Mesendoderm (in vitro differentiated cells): ENCODE results near the gene EPHA8.
A peak's percentile ranks its signal among the peaks of the same experiment; 100 is the strongest.

Experiments
- DNase-seq: peaks from one replicate; pipeline ENCODE4 v3.0.0; 2013
- H2AK5ac ChIP-seq: 2 replicates; pipeline ENCODE4 v1.6.1; 2013; ENCODE audit warnings: low read length, inconsistent platforms
- H2BK120ac ChIP-seq: 2 replicates; pipeline ENCODE4 v1.6.1; 2013; ENCODE audit warnings: low read depth, mild to moderate bottlenecking, low read length, moderate library complexity, mixed read lengths
- H2BK15ac ChIP-seq: replicated peaks from 2 replicates; pipeline ENCODE4 v1.6.1; 2013; ENCODE audit warnings: low read depth, mild to moderate bottlenecking, moderate library complexity
- H2BK5ac ChIP-seq: 2 replicates; pipeline ENCODE4 v1.6.1; 2013; ENCODE audit warnings: low read length, inconsistent platforms
- H3K18ac ChIP-seq: 2 replicates; pipeline ENCODE4 v1.6.1; 2013; ENCODE audit warnings: mild to moderate bottlenecking, low read length, mixed read lengths
- H3K23ac ChIP-seq: one replicate; pipeline ENCODE4 v1.6.1; 2013; ENCODE audit warnings: low read length
- H3K27ac ChIP-seq: 2 replicates; pipeline ENCODE4 v1.5.1; 2013; ENCODE audit warnings: low read depth, mild to moderate bottlenecking, inconsistent platforms, low read length, moderate library complexity
- H3K27me3 ChIP-seq: 2 replicates; pipeline ENCODE4 v1.6.1; 2013; ENCODE audit warnings: low read length, control low read depth, mild to moderate bottlenecking, inconsistent platforms; ENCODE audit not compliant: insufficient read depth, poor library complexity
- H3K36me3 ChIP-seq: 2 replicates; pipeline ENCODE4 v1.6.1; 2013; ENCODE audit warnings: low read length, inconsistent platforms; ENCODE audit not compliant: control insufficient read depth, insufficient read depth
- H3K4ac ChIP-seq: one replicate; pipeline ENCODE4 v1.6.1; 2013; ENCODE audit warnings: low read depth, mild to moderate bottlenecking, low read length, moderate library complexity
- H3K4me1 ChIP-seq: 2 replicates; pipeline ENCODE4 v1.6.1; 2013; ENCODE audit warnings: low read depth, low read length, inconsistent platforms; ENCODE audit not compliant: control insufficient read depth
- H3K4me2 ChIP-seq: 2 replicates; pipeline ENCODE4 v1.6.1; 2013; ENCODE audit warnings: low read length
- H3K4me3 ChIP-seq: 2 replicates; pipeline ENCODE4 v1.5.1; 2013; ENCODE audit warnings: mild to moderate bottlenecking, low read length
- H3K56ac ChIP-seq: one replicate; pipeline ENCODE4 v1.6.1; 2013; ENCODE audit warnings: low read length
- H3K79me1 ChIP-seq: 2 replicates; pipeline ENCODE4 v1.6.1; 2013; ENCODE audit warnings: low read length, inconsistent platforms
- H3K79me2 ChIP-seq: 2 replicates; pipeline ENCODE4 v1.6.1; 2013; ENCODE audit warnings: mild to moderate bottlenecking, low read length; ENCODE audit not compliant: control insufficient read depth, insufficient read depth
- H3K9ac ChIP-seq: 2 replicates; pipeline ENCODE4 v1.6.1; 2013; ENCODE audit warnings: low read length, inconsistent platforms
- H4K5ac ChIP-seq: one replicate; pipeline ENCODE4 v1.6.1; 2013; ENCODE audit warnings: low read length
- H4K8ac ChIP-seq: one replicate; pipeline ENCODE4 v1.6.1; 2013; ENCODE audit warnings: low read depth, mild to moderate bottlenecking, control low read depth, low read length, moderate library complexity
- WGBS: extraction: QIAGEN DNeasy Blood & Tissue Kit; methylation state at CpG from one replicate; pipeline ENCODE4 v1.1.7; 2013; ENCODE audit warnings: low lambda C conversion rate, missing lambda C conversion rate; ENCODE audit not compliant: insufficient coverage; ENCODE audit errors: extremely low coverage; 5-methylcytosine and 5-hydroxymethylcytosine counted together

The EPHA8 gene

GRCh38 chr1:22545141-22545540, 18.1 kb upstream of the EPHA8 start:
- Histone ChIP-seq H3K27me3 (no peaks in the 10 kb centered on the region), H2BK120ac (no peak overlapping the region), H4K5ac (no peak overlapping the region), H3K27ac (no peak overlapping the region), H3K4me2 (no peak overlapping the region), H3K4ac (no peak overlapping the region), H2AK5ac (no peak overlapping the region), H2BK15ac (no peak overlapping the region), H3K4me1 (no peaks in the 10 kb centered on the region), H3K9ac (no peak overlapping the region), H3K36me3 (no peaks in the 10 kb centered on the region), H3K23ac (no peak overlapping the region), H3K18ac (no peak overlapping the region), H2BK5ac (no peak overlapping the region), H3K4me3 (no peak overlapping the region), H3K79me2 (no peaks in the 10 kb centered on the region), H3K79me1 (no peaks in the 10 kb centered on the region), H3K56ac (no peak overlapping the region), H4K8ac (no peak overlapping the region)
- DNase-seq = no peak
- WGBS = no CpG with 5 or more reads among the region's 13 CpGs

DNA sequence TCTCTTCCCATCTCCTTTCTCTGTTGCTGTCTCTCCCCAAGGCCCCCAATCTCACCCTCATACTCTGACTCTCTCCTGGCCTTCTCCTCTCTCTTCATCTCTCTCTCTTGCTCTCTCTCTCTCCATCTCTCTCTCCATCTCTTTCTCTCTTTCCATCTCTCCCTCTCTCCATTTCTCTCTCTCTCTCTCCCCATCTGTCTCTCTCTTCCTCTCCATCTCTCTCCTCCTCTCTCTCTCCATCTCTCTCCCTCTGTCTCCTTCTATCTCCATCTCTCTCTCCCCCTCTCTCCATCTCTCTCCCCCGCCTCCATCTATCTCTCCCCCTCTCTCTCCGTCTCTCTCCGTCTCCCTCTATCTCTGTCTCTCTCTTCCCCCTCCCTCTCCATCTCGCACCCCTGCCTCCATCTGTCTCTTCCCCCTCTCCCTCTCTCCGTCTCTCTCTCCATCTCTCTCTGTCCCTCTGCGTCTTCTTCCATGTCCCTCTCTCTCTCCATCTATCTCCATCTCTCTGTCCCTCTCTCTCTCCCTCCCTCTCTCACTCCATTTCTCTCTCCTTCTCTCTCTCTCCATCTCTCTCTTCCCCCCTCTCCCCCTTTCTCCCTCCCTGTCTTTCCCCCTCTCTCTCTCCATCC, 16.0 kb upstream of the EPHA8 start:
- no peaks in the 10 kb centered on the region for H3K79me1 ChIP-seq
- H3K4me1 ChIP-seq = no peaks in the 10 kb centered on the region
- no peak for DNase-seq
- no peaks in the 10 kb centered on the region for H3K36me3 ChIP-seq
- no peak overlapping the region for H4K5ac ChIP-seq
- no peak overlapping the region for H3K4ac ChIP-seq
- H3K27ac ChIP-seq = no peak overlapping the region
- no peak overlapping the region for H4K8ac ChIP-seq
- H3K27me3 ChIP-seq = no peaks in the 10 kb centered on the region
- no peak overlapping the region for H3K23ac ChIP-seq
- H3K4me3 ChIP-seq = no peak overlapping the region
- 100% methylated on average over 3 of the region's 6 CpGs for WGBS
- no peak overlapping the region for H2BK120ac ChIP-seq
- no peak overlapping the region for H3K56ac ChIP-seq
- H3K9ac ChIP-seq = no peak overlapping the region
- H2AK5ac ChIP-seq = no peak overlapping the region
- H3K4me2 ChIP-seq = no peak overlapping the region
- no peak overlapping the region for H2BK5ac ChIP-seq
- no peak overlapping the region for H3K18ac ChIP-seq
- no peak overlapping the region for H2BK15ac ChIP-seq
- H3K79me2 ChIP-seq = no peaks in the 10 kb centered on the region

GRCh38 chr1:22547818-22548462, 15.3 kb upstream of the EPHA8 start:
- H3K4me3 ChIP-seq = no peak overlapping the region
- no peak overlapping the region for H4K5ac ChIP-seq
- H3K79me1 ChIP-seq = no peaks in the 10 kb centered on the region
- no peak overlapping the region for H2BK15ac ChIP-seq
- H3K56ac ChIP-seq = no peak overlapping the region
- H3K4ac ChIP-seq = no peak overlapping the region
- no peak overlapping the region for H3K9ac ChIP-seq
- no peak overlapping the region for H2BK120ac ChIP-seq
- H2BK5ac ChIP-seq = no peak overlapping the region
- no peak overlapping the region for H2AK5ac ChIP-seq
- H3K18ac ChIP-seq = no peak overlapping the region
- no peaks in the 10 kb centered on the region for H3K27me3 ChIP-seq
- H3K4me1 ChIP-seq = no peaks in the 10 kb centered on the region
- no CpG with 5 or more reads among the region's 12 CpGs for WGBS
- H4K8ac ChIP-seq = no peak overlapping the region
- no peak overlapping the region for H3K27ac ChIP-seq
- no peaks in the 10 kb centered on the region for H3K79me2 ChIP-seq
- DNase-seq = no peak
- no peak overlapping the region for H3K23ac ChIP-seq
- no peak overlapping the region for H3K4me2 ChIP-seq
- H3K36me3 ChIP-seq = no peaks in the 10 kb centered on the region

DNA sequence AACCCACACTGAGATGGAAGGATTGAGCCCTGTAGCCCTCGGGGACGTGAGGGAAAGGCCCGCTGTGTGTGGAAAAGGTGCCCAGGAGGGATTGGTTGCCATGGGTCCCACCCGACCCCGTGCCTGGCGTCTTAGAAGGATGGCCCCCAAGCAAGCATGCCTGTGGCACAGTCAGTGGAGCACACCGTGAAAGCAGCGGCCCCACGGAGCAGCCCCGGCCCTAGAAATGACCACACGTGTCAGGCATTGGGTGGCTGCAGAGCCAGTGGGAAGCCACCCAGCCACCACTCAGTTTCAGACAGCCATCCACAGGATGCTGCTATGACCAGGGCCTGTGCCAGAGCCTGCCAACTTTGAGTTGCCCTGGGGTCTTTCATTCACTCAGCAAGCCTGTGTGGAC, 13.3 kb upstream of the EPHA8 start:
- Histone ChIP-seq H3K4ac (no peak overlapping the region), H3K36me3 (no peaks in the 10 kb centered on the region), H2AK5ac (no peak overlapping the region), H3K79me1 (no peaks in the 10 kb centered on the region), H3K27ac (no peak overlapping the region), H3K56ac (no peak overlapping the region), H3K9ac (no peak overlapping the region), H4K8ac (no peak overlapping the region), H3K4me3 (no peak overlapping the region), H2BK5ac (no peak overlapping the region), H3K79me2 (no peaks in the 10 kb centered on the region), H3K4me1 (no peaks in the 10 kb centered on the region), H3K18ac (no peak overlapping the region), H2BK120ac (no peak overlapping the region), H4K5ac (no peak overlapping the region), H2BK15ac (no peak overlapping the region), H3K27me3 (no peaks in the 10 kb centered on the region), H3K4me2 (no peak overlapping the region), H3K23ac (no peak overlapping the region)
- no CpG with 5 or more reads among the region's 11 CpGs for WGBS
- DNase-seq = no peak

DNA sequence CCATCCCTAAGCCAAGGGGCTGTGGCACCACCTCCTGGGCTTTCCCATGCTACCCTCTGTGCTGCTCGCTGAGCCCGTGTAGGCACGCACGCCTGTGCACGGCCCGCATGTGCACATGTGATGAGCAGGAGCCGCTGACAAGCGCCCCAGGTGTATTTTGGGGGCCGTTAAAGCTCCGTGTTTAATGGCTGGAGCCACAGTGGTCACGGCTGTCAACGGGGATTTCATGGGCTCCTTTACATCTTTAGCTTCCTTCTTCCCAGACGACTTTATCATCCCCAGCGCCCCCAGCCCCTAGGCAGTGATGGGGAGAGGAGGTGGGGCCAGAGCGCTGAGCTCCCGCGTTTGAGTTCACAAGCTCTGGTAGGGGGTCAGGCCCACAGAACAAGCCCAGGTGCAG, 11.7 kb upstream of the EPHA8 start:
- Histone ChIP-seq H3K23ac (no peak overlapping the region), H3K9ac (no peak overlapping the region), H3K36me3 (no peaks in the 10 kb centered on the region), H2BK15ac (no peak overlapping the region), H2BK5ac (no peak overlapping the region), H3K4me2 (no peak overlapping the region), H3K4ac (no peak overlapping the region), H3K4me1 (peaks cover 2% of the 10 kb centered on the region), H3K79me2 (no peaks in the 10 kb centered on the region), H3K27me3 (no peaks in the 10 kb centered on the region), H3K4me3 (no peak overlapping the region), H3K56ac (no peak overlapping the region), H2AK5ac (no peak overlapping the region), H3K27ac (no peak overlapping the region), H3K79me1 (no peaks in the 10 kb centered on the region), H4K5ac (no peak overlapping the region), H4K8ac (no peak overlapping the region), H2BK120ac (no peak overlapping the region), H3K18ac (no peak overlapping the region)
- no peak for DNase-seq
- WGBS = no CpG with 5 or more reads among the region's 17 CpGs

- Histone ChIP-seq H4K8ac (no peak overlapping the region), H3K4me1 (peaks cover 2% of the 10 kb centered on the region), H3K36me3 (no peaks in the 10 kb centered on the region), H3K56ac (no peak overlapping the region), H2BK15ac (no peak overlapping the region), H2AK5ac (no peak overlapping the region), H3K27me3 (no peaks in the 10 kb centered on the region), H2BK120ac (no peak overlapping the region), H3K9ac (no peak overlapping the region), H3K23ac (no peak overlapping the region), H3K4me3 (no peak overlapping the region), H3K27ac (no peak overlapping the region), H4K5ac (no peak overlapping the region), H3K4ac (no peak overlapping the region), H2BK5ac (no peak overlapping the region), H3K18ac (no peak overlapping the region), H3K79me2 (no peaks in the 10 kb centered on the region), H3K4me2 (no peak overlapping the region), H3K79me1 (no peaks in the 10 kb centered on the region)
- WGBS = no CpG with 5 or more reads among the region's 5 CpGs
- peak; percentile 30 for DNase-seq
Observed at GRCh38 chr1:22552021-22552420, 11.3 kb upstream of the EPHA8 start.
